ENCODE measurements around the gene MAPKAP1.
"Not testable (repeated sequence)": the region's sequence is repeated elsewhere in the genome, so short reads cannot be mapped to it uniquely, and the experiment has no call there.

DNA sequence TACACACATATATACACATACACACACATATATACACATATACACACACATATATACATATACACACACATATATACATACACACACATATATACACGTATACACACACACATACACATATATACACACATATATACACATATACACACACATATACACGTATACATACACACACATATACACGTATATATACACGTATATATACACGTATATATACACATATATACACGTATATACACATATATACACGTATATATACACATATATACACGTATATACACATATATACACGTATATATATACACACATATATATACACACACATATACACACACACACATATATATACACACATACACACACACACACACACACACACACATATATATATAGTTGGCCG, 13.5 kb downstream of the MAPKAP1 start:
- not testable (repeated sequence) for TF ChIP-seq CTCF, EZH2 (IDR thresholded peaks at IDR 0.05)
